Loucy (cell line): ENCODE data around the gene TCEAL1.

Experiments
- CTCF ChIP-seq: fragments of 200-600 bp; sonication (generic); conservative IDR thresholded peaks from 2 replicates; pipeline ENCODE4 v1.5.1; 2014; ENCODE audit warnings: mild to moderate bottlenecking, antibody characterized with exemption, low read length
- EZH2phosphoT487 ChIP-seq: fragments of 200-600 bp; IDR thresholded peaks from 2 replicates; pipeline ENCODE4 v1.6.1; 2018; ENCODE audit warnings: antibody characterized with exemption, mild to moderate bottlenecking, moderate library complexity, borderline replicate concordance

GRCh38 chrX:103658681-103659433 is 30.1 kb downstream of the TCEAL1 start:
- TF ChIP-seq CTCF (no peak), EZH2phosphoT487 (no peak)
